ENCODE results near the gene HPSE. TPM values are rescaled to one million over a fixed set of nuclear protein-coding genes. Genes with fewer than 3 reads are reported as not detected.

Gene HPSE
- total RNA-seq, 1 donor from 2014 or later, result 5.5 TPM

DNA sequence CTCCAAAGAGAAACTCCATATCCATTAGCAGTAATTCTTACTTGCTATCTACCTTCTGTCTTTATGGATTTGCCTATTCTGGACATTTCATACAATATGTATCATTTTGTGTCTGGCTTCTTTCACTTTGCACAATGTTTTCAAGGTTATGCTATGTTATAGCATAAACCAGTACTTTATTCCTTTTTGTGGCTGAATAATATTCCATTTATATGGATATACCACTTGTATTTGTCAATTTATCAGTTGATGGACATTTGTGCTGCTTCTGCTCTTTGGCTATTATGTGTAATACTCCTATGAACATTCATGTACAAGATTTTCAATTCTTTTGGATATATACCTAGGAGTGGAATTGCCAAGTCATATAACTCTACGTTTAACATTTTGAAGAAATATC lies 18.9 kb upstream of the HPSE start:
- no peaks in the 10 kb centered on the region for H3K27me3 ChIP-seq (ENCODE audit: low read depth)
- H3K36me3 ChIP-seq, result no peaks in the 10 kb centered on the region
- DNase-seq (no peak), ATAC-seq (no peak)
- intact Hi-C loops (cut with DNase I), result no loop called here
- H3K27ac ChIP-seq, result no peak overlapping the region
- no peaks in the 10 kb centered on the region for H3K4me1 ChIP-seq
- TF ChIP-seq CTCF (IDR thresholded peaks at IDR 0.05), result no peak
- peaks cover 9% of the 10 kb centered on the region for H3K9me3 ChIP-seq
- no peak overlapping the region for H3K4me3 ChIP-seq

- H3K27me3 ChIP-seq (ENCODE audit: low read depth), result no peaks in the 10 kb centered on the region
- no peak for TF ChIP-seq CTCF (IDR thresholded peaks at IDR 0.05)
- H3K36me3 ChIP-seq, result no peaks in the 10 kb centered on the region
- H3K27ac ChIP-seq, result no peak overlapping the region
- no peak overlapping the region for H3K4me3 ChIP-seq
- no peak for ATAC-seq
- no peaks in the 10 kb centered on the region for H3K4me1 ChIP-seq
- DNase-seq, result no peak
- peaks cover 7% of the 10 kb centered on the region for H3K9me3 ChIP-seq
- intact Hi-C loops (cut with DNase I), result no loop called here
Observed at GRCh38 chr4:83348074-83348473, 13.4 kb upstream of the HPSE start.

GRCh38 chr4:83342476-83342875 lies 7.8 kb upstream of the HPSE start:
- H3K4me1 ChIP-seq, result no peaks in the 10 kb centered on the region
- DNase-seq, result no peak

DNA sequence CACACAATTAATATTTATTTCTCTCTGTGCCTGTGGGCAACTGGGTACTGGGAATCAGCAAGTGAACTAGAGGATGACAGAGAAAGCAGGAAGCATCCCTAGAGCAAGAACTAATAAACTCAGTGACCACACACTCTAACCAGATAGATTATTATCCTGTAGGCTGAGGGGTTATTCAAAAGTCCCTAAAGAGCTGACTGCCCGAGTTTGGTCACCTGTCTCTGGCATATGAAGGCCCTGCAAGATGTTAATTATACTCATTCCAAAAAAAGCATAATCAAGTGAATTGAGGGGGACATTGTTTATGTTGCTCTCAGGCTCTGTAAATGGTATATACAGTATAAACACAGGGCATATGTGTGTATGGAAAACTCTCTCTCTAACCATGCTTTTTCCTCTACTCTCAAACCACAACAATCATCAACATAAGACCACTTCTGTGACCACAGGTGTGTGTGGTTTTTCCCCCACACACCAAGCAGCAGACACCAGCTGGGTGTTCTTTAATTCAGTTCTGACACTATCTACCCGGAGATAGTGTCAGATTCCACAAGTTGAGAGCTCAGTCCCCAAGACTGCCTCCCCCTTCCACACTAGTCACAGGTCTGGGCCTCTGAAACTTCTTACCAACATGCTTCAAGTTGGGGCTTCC lies 6.2 kb upstream of the HPSE start:
- no peak for DNase-seq
- no peaks in the 10 kb centered on the region for H3K36me3 ChIP-seq
- intact Hi-C loops (cut with DNase I), result no loop called here
- no peak for ATAC-seq
- H3K4me1 ChIP-seq, result no peaks in the 10 kb centered on the region
- H3K27ac ChIP-seq, result no peak overlapping the region
- H3K4me3 ChIP-seq, result no peak overlapping the region
- no peaks in the 10 kb centered on the region for H3K9me3 ChIP-seq
- no peaks in the 10 kb centered on the region for H3K27me3 ChIP-seq (ENCODE audit: low read depth)
- no peak for TF ChIP-seq CTCF (IDR thresholded peaks at IDR 0.05)

More at GRCh38 chr4:83342476-83342875, 7.8 kb upstream of the HPSE start:
- intact Hi-C loops (cut with DNase I), result no loop called here
- H3K4me3 ChIP-seq, result no peak overlapping the region
- no peaks in the 10 kb centered on the region for H3K27me3 ChIP-seq (ENCODE audit: low read depth)
- H3K27ac ChIP-seq, result no peak overlapping the region
- ATAC-seq, result peak in 1 of 2 donors; percentile 41
- TF ChIP-seq CTCF (IDR thresholded peaks at IDR 0.05), result no peak
- peaks cover 3% of the 10 kb centered on the region for H3K9me3 ChIP-seq
- no peaks in the 10 kb centered on the region for H3K36me3 ChIP-seq

- Histone ChIP-seq H3K36me3 (no peaks in the 10 kb centered on the region), H3K27ac (no peak overlapping the region), H3K9me3 (no peaks in the 10 kb centered on the region), H3K27me3 (ENCODE audit: low read depth) (no peaks in the 10 kb centered on the region), H3K4me3 (no peak overlapping the region), H3K4me1 (peaks cover 7% of the 10 kb centered on the region)
- TF ChIP-seq CTCF (IDR thresholded peaks at IDR 0.05), result no peak
- intact Hi-C loops (cut with DNase I), result no loop called here
- DNase-seq, result no peak
- ATAC-seq, result no peak
Observed at GRCh38 chr4:83339573-83339972, 4.9 kb upstream of the HPSE start.

Data from lower lobe of right lung (tissue), 2 donors.